ENCODE data around the gene MZF1.
"Not testable (repeated sequence)": the region's sequence is repeated elsewhere in the genome, so short reads cannot be mapped to it uniquely, and the experiment has no call there.

The MZF1 gene

DNA sequence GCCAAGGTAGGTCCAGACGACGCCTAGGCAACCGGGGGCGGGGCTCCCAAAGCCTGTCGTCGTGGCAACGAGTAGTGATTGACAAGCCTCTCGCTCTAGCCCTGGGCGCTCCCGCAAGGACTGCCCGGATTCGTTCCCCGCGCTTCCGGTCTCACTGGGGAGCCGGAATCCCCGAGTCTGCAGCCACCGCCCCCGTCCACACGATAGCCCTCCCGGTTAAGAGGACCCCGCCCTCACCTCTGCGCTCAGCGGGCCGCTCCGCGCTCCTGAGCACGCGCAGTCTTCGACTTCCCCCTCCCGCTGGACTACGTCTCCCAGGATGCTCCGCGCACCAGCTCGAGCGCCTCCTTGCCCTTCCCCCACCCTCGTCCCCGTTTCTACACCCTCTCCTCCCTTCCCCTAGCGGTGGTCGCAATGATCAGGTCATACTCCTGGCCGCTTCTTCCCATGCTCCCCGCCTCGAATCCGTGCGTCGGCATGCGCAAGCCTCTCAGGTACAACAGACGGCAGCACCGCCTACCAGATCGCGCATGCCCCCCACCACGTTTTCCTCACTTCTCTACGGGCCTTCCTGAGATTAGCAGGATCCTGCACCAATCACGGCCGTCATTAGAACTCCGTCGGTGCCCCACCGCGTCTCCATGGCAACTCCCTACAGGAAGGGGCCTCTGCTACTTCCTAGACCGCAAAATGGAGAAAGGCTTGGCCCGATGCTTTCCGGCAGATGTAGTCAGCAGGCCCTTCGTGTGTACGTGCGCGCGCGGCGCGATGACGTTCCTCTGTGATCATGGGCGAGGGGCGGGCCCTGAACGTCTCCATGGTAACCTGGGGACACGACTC lies at the start of gene MZF1:
MZF1 (minus strand) TSS at position 518 of the 840 bp plus-strand sequence. CDS start 1,946 bp downstream, outside the sequence.
- DNase-seq = peak; percentile 99

DNA sequence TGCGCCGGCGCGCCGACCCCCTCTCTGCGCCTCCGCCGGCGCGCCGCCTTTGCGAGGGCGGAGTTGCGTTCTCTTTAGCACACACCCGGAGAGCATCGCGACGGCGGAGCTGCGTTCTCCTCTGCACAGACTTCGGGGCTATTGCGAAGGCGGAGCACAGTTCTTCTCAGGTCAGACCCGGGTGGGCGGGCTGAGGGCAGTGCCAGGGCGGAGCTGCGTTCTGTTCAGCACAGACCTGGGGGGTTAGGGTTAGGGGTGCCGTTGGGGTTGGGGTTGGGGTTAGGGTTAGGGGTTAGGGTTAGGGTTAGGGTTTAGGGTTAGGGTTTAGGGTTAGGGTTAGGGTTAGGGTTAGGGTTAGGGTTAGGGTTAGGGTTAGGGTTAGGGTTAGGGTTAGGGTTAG lies 34.1 kb upstream of the MZF1 start:
- not testable (repeated sequence) for DNase-seq

DNA sequence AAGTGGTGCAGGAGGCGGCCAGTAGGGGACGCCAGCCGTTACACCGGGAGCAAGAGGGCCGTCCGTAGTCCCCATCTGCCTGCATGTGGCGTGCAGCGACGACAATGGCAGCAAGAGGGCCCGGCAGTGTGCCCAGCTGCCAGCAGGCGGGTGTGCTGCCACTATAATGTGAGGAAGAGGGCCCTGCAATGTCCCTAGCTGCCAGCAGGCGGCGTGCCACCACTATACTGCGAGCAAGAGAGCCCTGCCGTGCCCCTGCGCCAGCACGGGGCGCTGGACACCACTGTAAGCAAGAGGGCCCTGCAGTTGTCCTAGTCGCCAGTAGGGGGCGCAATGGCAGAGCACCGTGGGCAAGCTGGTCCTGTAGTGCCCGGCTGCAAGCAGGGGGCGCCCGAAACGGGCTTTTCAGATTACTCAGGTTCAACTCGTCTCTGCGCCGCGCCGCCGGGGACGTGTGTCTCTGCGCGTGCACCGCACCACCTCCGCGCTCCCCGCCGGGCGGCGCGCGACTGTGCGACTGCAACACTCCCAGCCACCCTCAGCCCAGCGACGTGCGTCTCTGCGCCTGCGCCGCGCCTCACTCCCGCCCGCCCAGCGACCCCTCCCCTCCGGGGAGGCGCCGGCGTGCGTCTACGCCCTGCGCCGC lies 33.2 kb upstream of the MZF1 start:
- not testable (repeated sequence) for DNase-seq

DNA sequence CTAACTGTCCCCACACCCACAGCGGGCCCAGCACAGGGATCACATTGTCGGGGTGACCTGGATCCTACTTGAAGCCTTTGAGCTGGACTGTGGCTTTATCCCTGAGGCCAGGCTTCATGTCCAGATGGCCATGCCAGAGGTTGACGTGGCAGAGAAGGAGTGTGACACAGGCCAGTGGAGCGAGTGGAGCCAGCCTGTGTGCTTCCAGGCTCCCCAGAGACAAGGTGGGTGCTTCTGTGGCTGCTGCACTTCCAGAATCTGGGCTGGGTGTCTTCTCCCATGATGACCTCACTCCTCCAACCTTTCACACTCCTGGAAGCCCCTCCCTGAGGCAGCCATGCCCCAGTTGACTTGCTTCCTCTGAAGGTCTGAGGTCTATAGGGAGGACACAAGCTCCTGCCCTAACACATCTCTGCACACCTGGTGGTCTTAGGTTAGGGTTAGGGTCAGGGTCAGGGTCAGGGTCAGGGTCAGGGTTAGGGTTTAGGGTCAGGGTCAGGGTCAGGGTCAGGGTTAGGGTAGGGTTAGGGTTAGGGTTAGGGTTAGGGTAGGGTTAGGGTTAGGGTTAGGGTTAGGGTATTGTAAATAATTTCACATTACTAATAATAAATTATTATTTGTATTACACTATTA lies 13.1 kb upstream of the MZF1 start:
- DNase-seq = no peak

DNA sequence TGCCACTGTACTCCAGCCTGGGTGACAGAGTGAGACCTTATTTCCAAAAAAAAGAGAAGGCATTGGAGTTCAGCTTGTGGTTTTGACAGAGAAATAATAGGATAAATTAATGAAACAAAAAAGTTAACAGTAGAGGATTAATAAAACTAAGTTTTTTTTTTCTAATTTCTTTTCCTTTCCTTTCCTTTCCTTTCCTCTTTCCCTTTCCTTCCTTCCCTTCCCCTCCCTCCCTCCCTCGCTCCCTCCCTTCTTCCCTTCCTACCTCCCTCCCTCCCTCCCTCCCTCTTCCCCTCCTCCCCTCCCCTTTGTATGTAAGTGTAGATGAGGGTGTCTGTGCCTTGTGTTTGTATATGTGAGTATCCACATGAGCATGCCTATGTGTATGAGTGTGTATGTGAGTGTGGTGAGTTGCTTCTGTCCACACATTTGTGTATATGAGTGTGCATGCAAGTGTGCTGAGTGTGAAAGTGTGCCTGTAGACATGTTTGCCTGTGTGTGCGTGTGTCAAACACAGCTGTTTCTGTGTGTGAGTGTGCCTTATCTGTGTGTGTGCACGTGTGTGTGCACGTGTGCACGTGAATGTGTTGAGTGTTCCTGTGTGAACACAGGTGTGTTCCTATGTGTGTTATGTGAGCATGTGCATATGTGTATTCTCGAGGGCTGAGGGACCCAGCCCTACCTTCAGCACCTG lies 12.5 kb upstream of the MZF1 start:
- no peak for DNase-seq

DNA sequence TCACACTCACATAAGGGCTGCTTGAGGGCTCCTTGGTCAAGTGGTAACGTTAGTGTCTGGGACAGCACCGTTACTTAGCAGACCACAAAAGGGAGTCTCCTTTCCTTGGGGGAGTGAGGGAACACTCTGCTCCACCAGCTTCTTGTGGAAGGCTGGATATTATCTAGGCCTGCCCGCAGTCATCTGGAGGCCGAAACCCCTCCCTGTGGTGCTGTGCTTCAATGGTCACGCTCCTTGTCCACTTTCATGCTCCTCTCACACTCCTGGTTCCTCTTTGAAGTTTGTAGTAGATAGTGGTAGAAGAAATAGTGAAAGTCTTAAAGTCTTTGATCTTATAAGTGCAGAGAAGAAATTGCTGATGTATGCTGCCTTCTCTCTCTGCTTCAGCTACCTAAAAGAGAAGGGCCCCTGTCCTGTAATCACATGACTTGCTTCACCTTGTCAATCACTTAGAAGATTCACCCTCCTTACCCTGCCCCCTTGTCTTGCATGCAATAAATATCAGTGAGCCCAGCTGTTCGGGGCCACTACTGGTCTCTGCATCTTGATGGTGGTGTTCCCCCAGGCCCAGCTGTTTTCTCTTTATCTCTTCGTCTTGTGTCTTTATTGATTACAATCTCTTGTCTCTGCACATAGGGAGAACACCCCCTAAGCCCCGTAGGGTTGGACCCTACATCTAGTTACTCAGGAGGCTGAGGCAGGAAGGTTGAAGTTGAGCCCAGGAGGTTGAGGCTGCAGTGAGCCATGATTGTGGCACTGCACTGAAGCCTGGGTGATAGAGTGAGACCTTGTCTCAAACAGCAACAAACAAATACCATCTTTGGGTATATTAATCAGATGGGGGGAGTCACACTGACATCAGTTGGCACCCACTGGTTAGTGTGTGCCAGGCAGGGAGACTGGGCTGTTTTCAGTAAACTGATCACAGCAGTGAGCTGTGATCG lies 11.6 kb upstream of the MZF1 start:
- DNase-seq = no peak

DNA sequence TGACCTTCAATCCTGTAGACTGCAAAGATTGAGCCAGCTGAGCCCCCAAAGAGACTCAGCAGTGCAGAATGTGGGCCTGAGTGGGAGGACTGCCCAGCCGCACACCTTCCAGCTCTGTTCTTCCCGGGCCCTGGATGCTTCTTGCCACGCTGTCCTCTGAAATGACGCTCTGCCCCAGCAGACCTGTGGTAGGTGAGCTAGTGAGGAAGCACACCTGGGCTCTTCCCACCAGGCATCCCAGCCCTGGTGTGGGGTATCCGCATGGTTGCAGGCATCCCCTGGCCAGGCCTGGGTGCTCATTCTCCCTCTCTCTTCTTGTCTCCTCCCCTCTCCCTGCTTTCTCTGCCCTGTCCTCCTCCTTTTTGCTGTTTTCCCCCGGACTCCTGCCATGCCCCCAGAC lies 9.8 kb upstream of the MZF1 start:
- DNase-seq = no peak

DNA sequence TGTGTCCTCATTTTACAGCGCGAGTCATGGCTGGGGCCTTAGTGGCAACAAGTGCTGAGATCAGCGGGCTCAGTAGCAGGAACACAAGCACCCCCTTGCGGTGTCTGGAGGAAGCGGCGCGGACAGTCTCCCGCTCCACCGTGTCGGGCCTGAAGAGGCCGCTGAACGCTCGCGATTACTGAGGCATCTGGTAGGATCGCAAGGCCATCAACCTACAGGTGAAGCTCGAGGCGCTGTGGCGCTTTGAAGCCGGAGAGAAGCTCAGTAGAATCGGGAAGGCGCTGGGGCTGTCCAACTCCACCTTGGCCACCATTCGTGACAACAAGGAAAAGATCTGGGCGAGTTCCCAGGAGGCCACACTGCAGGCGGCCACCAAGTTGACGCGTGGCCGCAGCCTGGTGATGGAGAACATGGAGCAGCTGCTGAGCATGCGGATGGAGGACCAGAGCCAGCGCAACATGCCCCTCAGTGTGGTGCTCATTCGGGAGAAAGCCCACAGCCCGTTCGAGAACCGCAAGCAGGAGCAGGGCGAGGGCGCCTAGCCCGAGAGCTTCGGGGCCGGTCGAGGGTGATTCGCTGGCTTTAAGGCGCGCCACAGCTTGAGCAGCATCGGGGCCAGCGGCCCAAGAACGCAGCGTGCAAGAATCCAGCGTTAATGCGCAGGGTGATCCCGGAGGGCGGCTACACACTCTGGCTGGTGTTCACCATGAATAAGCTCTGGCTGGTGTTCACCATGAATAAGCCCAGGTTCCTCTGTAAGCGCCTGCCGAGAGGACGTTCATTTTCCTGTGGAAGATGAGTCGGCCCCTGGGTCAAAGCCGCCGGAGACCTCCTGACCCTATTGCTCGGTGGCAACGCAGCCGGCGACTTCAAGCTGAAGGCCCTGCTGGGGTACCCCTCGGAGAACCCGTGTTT lies 8.3 kb upstream of the MZF1 start:
- DNase-seq = peak; percentile 93 to 94

DNA sequence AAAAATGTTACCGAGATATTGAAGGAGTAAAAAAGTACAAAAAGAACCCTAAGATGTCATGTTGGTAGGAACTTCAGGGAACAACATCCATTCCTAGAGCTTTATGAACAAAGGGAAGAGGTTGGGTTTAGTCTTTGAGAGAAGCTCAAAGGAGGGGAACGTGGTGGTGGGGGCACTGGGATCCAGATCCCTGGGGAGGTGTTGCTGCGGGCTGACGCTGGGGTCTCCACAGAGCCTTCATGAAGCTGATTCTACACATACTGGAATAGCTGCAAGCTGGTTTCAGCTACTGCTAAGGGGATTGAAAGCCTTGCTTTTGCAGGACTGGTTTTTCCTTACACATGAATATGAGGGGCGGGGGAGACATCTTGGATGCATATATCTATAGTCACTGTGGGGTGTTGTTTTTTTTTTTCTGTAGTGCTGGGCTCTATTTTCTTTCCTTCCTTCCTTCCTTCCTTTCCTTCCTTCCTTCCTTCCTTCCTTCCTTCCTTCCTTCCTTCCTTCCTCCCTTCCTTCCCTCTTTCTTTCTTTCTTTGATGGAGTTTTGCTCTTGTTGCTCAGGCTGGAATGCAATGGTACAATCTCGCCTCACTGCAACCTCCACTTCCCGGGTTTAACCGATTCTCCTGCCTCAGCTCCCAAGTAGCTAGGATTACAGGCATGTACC lies 6.5 kb upstream of the MZF1 start:
- no peak for DNase-seq

DNA sequence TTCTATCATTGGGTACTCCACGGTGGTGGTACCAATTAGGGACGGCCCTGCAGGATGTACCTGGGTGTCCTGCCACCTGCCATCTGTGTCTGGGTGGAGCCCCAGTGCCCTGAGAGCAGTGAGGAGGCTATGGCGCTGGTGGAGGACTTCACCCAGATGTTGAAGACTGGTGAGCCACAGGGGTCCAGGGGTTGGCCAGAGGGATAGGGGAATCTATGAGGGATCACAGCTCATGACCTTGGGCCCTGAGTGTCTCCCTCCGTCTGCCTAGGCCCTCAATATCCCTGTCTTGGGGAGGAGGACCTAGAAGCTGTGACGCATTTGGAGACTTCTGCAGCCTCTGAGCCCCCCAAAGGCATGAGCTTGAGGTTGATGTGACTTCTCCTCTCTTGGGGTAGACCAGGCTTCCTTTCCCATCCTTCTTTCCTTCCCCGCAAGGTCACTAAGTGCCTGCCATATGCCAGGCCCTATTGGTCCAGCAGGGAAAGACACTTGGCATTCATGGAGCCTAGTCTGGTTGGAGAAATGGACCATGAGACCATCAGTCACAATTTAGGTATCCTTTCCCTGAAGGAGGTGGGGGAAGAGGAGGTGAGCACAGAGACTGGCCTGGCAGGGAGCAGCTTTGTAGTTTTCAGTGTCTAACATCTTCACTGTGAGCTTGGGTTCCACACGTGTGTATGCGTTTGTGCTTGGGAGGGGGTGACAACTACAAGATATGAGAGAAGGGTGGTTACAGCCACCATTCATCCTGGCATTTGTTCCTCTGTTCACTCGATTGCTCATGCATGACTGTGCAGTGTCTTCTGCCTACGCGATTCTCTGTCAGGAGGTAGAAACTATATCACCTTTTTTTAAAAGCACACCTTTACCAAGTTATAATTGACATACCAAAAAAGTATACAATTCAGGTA lies 5.1 kb upstream of the MZF1 start:
- peak in 1 of 2 donors; percentile 49 for DNase-seq

DNA sequence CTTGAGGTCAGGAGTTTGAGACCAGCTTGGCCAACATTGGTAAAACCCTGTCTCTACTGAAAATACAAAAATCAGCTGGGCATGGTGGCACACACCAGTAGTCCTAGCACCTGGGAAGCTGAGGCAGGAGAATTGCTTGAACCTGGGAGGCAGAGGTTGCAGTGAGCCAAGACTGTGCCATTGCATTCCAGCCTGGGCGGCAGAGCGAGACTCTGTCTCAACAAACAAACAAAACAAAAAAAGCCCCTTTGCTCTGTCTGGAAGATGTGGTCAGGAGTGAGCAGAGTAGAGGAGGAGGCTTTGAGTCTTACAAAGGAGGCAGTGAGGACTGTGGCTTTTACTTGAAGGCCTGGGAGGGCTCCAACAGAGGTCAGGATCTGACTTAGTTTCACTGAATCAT lies 4.4 kb upstream of the MZF1 start:
- not testable (repeated sequence) for DNase-seq

DNA sequence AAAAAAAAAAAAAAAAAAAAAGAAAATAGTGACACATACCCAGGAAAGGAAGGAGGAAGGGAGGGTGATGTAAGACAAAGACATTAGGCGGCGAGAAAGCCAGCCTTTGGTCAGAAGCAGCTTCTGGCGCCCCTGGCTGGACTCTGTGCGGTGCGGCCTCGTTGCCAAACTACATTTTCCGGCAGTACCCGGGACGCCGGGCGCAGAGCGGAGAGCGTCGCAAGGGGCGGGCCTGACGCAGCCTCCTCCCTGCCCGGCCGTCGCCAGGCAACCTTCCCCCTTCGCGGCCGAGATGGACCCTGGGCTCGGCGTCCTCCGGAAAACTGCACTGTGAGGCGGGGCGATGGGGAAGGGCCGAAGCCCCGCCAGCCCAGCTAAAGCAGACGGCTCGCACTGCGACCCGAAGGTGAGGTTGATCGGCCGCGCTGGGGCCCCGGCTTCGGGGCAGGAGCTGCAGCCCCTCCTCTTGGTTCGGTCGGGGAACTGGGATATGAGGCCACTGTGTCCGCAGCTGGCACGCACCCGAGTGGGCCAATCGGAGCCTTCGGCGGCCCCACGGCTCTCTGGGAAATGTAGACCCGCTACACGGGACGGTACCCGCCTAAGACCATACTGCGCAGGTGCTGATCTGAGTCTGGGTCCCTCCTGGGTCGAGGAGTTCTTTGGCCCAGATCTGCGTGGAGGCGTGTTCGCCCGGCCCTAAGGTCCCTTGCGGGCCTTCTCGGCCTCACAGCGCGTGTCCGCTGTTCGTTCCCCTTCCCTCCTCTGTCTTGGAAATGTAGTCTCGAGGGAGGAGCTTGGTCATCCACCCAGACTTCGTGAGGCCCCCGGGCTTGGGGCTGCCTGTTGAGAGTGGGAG lies 2.3 kb upstream of the MZF1 start:
- peak; percentile 79 to 83 for DNase-seq

DNA sequence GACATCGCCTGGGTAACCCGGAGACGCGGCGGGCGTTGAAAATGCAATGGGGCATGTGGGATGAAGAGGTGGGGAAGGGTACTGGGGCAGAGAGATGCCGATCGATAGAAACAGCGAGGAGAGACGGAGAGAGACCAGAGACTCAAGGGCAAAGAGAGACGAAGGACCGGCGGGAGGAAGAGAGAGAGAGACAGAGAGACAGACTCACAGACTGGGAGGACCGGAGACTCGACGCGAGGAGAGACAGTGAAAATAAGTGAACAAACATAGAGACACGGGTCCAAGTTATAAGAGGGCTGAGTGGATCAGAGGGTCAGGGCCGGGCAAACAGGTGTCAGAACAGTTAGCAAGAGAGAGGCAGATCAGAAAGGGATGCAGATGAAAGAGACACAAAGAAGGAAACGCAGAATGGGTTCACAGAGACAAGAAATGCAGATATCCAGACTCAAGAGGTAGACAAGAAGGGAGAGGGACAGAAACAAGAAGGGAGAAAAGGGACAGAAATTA lies 576 bp upstream of the MZF1 start:
- DNase-seq = no peak

DNA sequence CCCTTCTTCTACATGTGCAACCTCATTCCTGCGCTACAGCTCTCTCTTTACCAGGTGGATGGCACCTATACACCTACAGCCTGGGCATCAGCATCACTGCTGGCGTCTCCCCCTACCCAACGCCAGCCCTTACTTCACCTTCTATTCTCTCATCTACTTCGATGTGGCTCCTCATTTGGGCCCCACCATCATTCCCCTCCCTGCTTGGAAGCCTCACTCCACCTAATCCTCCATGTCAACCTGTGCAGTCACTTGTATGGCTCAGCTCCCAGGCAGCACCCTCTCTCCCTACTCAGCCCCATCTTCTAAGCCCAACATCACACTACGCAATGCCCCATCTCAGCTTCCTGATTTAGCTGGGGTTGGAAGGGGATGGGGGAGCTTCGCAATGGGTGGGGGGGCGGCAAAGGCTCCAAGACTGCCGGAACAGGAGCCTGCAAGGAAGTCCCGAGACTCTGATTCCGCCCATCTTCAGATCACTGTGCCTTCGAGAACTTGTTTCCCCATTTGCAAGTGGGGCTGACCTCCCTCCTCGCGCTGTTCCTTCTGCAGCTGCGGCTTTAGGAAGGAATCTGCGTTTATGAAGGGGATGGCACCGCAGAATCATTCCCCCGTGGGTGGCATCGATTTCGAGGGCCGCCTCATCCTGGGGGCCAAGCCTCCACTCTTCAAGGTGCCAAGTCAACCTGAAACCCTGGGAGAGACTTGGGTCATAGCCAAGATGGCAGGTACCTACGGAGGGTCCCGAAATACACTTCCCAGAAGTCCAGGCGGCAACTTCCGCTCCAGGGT lies 913 bp downstream of the MZF1 start:
- DNase-seq = no peak

DNA sequence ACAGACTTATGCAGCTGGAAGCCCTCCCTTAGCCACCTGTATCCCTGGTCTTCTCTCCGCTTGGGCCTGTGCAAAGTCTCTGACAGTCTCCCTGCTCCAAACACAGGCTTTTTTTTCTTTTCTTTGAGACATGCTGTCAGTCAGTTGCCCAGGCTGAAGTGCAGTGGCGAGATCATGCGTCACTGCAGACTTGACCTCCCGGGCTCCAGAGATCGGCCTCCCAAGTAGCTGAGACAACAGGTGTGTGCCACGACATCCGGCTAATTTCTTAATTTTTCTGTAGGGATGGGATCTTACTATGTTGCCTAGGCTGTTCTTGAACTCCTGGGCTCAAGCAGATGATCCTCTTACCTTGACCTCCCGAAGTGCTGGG lies 1.6 kb downstream of the MZF1 start:
- no peak for DNase-seq

DNA sequence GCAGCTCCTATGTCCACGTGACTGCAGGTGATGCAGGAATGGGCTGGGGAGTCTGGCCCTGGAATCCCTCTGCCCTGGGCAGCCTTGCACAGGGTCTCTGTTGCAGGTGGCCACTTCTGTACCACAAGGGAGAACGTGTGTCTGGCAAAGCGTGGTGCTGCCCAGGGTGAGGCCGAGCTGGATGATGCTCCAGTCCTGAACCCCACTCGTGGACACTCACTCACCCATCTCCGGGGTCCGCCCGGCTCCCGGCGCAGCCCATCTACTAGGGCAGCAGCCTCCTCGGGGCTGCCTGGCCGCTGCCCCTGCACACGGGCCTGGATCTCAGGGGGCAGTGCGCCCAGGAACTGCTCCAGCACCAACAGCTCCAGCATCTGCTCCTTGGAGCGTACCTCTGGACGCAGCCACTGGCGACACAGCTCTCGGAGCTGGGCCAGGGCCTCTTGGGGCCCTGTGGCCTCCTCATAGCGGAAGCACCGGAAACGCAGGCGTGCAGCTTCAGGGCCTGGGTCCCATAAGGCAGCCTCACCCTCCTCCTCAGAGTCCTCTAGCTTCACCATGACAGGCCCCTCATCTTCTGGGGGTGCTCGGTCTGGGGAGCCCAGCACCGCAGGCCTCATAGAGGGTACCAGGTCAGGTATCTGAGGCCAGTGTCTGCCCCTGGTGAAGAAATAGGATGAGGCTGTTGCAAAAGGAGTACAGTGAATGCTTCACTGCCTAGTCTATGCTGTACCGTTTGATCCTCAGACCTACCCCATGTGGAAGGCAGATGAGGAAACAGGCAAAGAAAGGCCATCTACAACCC lies 2.2 kb downstream of the MZF1 start:
- no peak for DNase-seq

Measured in stimulated activated CD4-positive, alpha-beta T cell treated with anti-CD3 and anti-CD28 coated beads, Interleukin-2, amount 100 ng/mL, for 24 hours (primary cell).